DND-41 (cell line): ENCODE results near the gene FAM227A.

ENCODE experiments used
- ATAC-seq: fragments of 200-7000 bp; cut with Tn5 transposase; 3 replicates; pipeline ENCODE4 v1.9.1; 2021; ENCODE audit warnings: low read depth; ENCODE audit not compliant: insufficient read depth
- DNase-seq: peaks from one replicate; pipeline ENCODE4 v3.0.0-alpha.2; 2020
- H2AFZ ChIP-seq: 2 replicates; pipeline ENCODE4 v1.6.0; 2012; ENCODE audit warnings: low read depth, low read length
- H3K27ac ChIP-seq: 2 replicates; pipeline ENCODE4 v1.5.1; 2012; ENCODE audit warnings: low read length, inconsistent platforms
- H3K27me3 ChIP-seq: fragments of 200-600 bp; sonication (generic); 2 replicates; pipeline ENCODE4 v1.6.0; 2012; ENCODE audit warnings: low read length, mild to moderate bottlenecking, inconsistent platforms; ENCODE audit not compliant: insufficient read depth, poor library complexity
- H3K36me3 ChIP-seq: 2 replicates; pipeline ENCODE4 v1.5.1; 2012; ENCODE audit warnings: low read length, inconsistent platforms; ENCODE audit not compliant: insufficient read depth
- H3K4me1 ChIP-seq: 2 replicates; pipeline ENCODE4 v1.5.1; 2012; ENCODE audit warnings: mild to moderate bottlenecking, low read length; ENCODE audit not compliant: insufficient read depth
- H3K4me2 ChIP-seq: 2 replicates; pipeline ENCODE4 v1.6.0; 2012; ENCODE audit warnings: mild to moderate bottlenecking, moderate library complexity, low read length, inconsistent platforms; ENCODE audit not compliant: insufficient read depth
- H3K4me3 ChIP-seq, 2 experiments: fragments of 200-600 bp in 1 of 2; shearing (Covaris generic) in 1 of 2; 2 replicates each; pipeline ENCODE4 v1.5.1; 2012 to 2016; ENCODE audit warnings: inconsistent platforms in 2 of 2, low read length in 2 of 2, mild to moderate bottlenecking in 2 of 2, low read depth in 1 of 2, moderate library complexity in 1 of 2
- H3K79me2 ChIP-seq: 2 replicates; pipeline ENCODE4 v1.6.0; 2012; ENCODE audit warnings: low read length, inconsistent platforms; ENCODE audit not compliant: insufficient read depth
- H3K9ac ChIP-seq: 2 replicates; pipeline ENCODE4 v1.6.0; 2012; ENCODE audit warnings: low read depth, mild to moderate bottlenecking, inconsistent platforms, low read length, moderate library complexity
- H3K9me3 ChIP-seq: 2 replicates; pipeline ENCODE4 v1.5.1; 2012; ENCODE audit warnings: low read length, moderate library complexity, mild to moderate bottlenecking, inconsistent platforms; ENCODE audit not compliant: insufficient read depth, severe bottlenecking
- H4K20me1 ChIP-seq: 2 replicates; pipeline ENCODE4 v1.6.0; 2012; ENCODE audit warnings: low read length; ENCODE audit not compliant: insufficient read depth
- EZH2 ChIP-seq: IDR thresholded peaks from 3 replicates; pipeline ENCODE4 v1.6.1; 2012; ENCODE audit warnings: borderline replicate concordance, low read depth, mild to moderate bottlenecking, moderate library complexity, low read length, inconsistent platforms; ENCODE audit not compliant: severe bottlenecking
- TF ChIP-seq, protein P1 (sequence below): IDR thresholded peaks from 2 replicates; pipeline ENCODE4 v1.5.1; 2012; ENCODE audit warnings: borderline replicate concordance, low read length, moderate library complexity, mild to moderate bottlenecking; ENCODE audit not compliant: poor library complexity, severe bottlenecking; ENCODE audit errors: extremely low read depth

Gene FAM227A

DNA sequence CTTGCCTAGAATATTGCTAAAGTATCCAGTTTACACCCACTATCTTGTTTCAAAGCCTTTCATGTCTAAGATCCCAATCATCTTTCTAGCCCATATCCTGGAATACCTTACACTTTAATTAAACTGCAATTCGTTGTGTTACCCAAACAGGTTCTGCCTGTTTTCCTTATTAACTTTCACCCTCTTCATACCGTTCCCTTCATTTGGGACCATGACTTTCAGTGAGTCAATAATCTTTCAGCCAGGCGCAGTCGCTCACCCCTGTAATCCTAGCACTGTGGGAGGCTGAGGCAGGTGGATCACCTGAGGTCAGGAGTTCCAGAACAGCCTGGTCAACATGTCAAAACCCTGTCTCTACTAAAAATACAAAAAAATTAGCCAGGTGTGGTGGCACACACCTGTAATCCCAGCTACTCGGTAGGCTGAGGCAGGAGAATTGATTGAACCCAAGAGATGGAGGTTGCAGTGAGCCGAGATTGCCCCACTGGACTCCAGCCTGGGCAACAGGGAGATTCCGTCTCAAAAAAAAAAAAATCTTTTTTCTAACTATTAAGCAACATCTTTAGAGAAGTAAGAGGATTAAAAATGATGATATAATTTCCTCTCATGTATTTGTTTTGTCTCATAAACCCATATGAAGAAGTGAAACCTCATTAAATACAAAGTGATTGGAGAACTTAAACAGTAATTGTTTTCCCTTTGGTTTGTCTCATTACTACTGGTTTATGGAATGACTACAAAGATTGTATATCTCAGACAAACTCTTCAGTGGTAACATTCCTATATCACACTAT is 106.9 kb downstream of the FAM227A start:
- no peak overlapping the region for H3K4me3 ChIP-seq
- no peak overlapping the region for H2AFZ ChIP-seq
- H3K27ac ChIP-seq = no peak overlapping the region
- ATAC-seq = no peak
- H3K36me3 ChIP-seq = no peaks in the 10 kb centered on the region
- no peaks in the 10 kb centered on the region for H3K79me2 ChIP-seq
- DNase-seq = no peak
- H3K4me2 ChIP-seq = no peak overlapping the region
- no peak overlapping the region for H3K9ac ChIP-seq
- TF ChIP-seq, protein P1, sequence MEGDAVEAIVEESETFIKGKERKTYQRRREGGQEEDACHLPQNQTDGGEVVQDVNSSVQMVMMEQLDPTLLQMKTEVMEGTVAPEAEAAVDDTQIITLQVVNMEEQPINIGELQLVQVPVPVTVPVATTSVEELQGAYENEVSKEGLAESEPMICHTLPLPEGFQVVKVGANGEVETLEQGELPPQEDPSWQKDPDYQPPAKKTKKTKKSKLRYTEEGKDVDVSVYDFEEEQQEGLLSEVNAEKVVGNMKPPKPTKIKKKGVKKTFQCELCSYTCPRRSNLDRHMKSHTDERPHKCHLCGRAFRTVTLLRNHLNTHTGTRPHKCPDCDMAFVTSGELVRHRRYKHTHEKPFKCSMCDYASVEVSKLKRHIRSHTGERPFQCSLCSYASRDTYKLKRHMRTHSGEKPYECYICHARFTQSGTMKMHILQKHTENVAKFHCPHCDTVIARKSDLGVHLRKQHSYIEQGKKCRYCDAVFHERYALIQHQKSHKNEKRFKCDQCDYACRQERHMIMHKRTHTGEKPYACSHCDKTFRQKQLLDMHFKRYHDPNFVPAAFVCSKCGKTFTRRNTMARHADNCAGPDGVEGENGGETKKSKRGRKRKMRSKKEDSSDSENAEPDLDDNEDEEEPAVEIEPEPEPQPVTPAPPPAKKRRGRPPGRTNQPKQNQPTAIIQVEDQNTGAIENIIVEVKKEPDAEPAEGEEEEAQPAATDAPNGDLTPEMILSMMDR = no peak
- TF ChIP-seq EZH2 = no peak
- H3K27me3 ChIP-seq = no peaks in the 10 kb centered on the region
- H3K4me1 ChIP-seq = no peaks in the 10 kb centered on the region
- H4K20me1 ChIP-seq = no peaks in the 10 kb centered on the region
- peaks cover under 1% of the 10 kb centered on the region for H3K9me3 ChIP-seq

DNA sequence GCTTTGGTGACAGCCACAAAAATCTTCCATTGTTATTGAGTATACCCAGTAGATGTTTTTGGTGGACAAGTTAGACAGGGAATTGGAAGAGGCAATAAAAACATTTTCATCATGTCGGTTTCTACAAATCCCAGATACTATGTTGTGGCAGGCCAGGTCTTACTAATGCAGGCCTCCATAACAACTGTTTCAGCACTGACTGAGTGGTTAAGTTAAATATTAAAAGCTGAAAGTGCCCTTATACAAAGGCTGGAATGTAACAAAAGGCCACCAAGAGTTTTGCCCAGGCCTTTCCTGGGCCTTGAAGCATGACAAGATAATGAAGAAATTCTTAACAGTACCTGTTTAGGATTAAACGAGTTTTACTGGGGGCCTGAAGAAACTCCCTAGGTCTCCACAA is 115.5 kb downstream of the FAM227A start:
- Histone ChIP-seq H3K27ac (no peak overlapping the region), H3K79me2 (no peaks in the 10 kb centered on the region), H3K4me3 (no peak overlapping the region), H3K27me3 (no peaks in the 10 kb centered on the region), H3K9ac (no peak overlapping the region), H3K4me1 (no peaks in the 10 kb centered on the region), H3K4me2 (no peak overlapping the region), H3K36me3 (no peaks in the 10 kb centered on the region), H4K20me1 (no peaks in the 10 kb centered on the region), H3K9me3 (peaks cover 9% of the 10 kb centered on the region), H2AFZ (no peak overlapping the region)
- ATAC-seq = no peak
- no peak for DNase-seq
- TF ChIP-seq, protein P1 = no peak
- no peak for TF ChIP-seq EZH2

DNA sequence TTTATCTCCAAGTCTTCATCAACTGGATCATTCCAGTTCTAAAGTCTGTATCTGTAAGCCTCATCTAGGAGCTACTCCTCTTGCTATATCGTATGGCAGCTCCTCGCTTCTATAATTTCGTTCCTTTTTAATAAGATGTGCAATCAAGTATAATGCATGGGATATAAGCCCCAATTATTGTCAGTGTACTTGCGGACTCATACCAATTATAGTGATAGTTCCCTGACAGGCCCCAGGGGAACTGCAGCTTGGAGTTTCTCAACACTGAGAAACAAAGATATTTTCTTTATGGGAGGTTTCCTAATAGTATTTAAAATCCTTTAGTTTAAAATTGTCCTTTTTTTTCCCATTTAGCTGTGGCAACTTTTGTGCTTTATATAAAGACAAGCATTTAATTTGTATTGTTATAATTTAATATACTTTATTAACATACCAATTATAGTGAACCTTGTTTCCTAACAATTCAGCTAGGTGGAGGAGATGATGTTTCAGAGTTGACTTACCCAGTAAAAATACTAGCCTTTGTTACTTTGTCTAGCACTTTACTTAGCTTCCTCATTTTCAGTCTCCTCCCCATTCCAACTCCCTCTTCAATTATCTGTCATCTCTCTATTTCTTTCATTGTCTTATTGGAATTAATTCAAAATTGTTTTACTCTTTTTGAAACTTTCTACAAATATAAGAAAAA is 124.8 kb downstream of the FAM227A start:
- H3K9ac ChIP-seq = no peak overlapping the region
- no peaks in the 10 kb centered on the region for H3K27me3 ChIP-seq
- TF ChIP-seq, protein P1 = no peak
- no peak for TF ChIP-seq EZH2
- peaks cover 16% of the 10 kb centered on the region for H3K4me1 ChIP-seq
- H3K79me2 ChIP-seq = no peaks in the 10 kb centered on the region
- peak overlapping the region; percentile 41 for H2AFZ ChIP-seq
- no peaks in the 10 kb centered on the region for H3K36me3 ChIP-seq
- no peak for DNase-seq
- ATAC-seq = peak; percentile 50
- H3K9me3 ChIP-seq = no peaks in the 10 kb centered on the region
- H3K4me2 ChIP-seq = no peak overlapping the region
- no peaks in the 10 kb centered on the region for H4K20me1 ChIP-seq
- H3K4me3 ChIP-seq = no peak overlapping the region
- peak overlapping the region; percentile 12; the same call in 1 of the 2 replicates for H3K27ac ChIP-seq
